Mucosa of stomach (tissue), 1 donor: ENCODE measurements around the gene CANT1.

ENCODE experiments used
- H3K27me3 ChIP-seq: one replicate; pipeline ENCODE4 v1.7.0; 2013; ENCODE audit warnings: mild to moderate bottlenecking, low read length; ENCODE audit not compliant: control insufficient read depth, insufficient read depth
- H3K36me3 ChIP-seq: one replicate; pipeline ENCODE4 v1.7.0; 2013; ENCODE audit warnings: low read length; ENCODE audit not compliant: control insufficient read depth, insufficient read depth
- H3K4me1 ChIP-seq: one replicate; pipeline ENCODE4 v1.7.0; 2013; ENCODE audit warnings: mild to moderate bottlenecking, low read length; ENCODE audit not compliant: control insufficient read depth, insufficient read depth
- H3K4me3 ChIP-seq: one replicate; pipeline ENCODE4 v1.7.0; 2013; ENCODE audit warnings: low read length
- H3K9ac ChIP-seq: one replicate; pipeline ENCODE4 v1.7.0; 2013; ENCODE audit warnings: mild to moderate bottlenecking, low read length, moderate library complexity
- H3K9me3 ChIP-seq: one replicate; pipeline ENCODE4 v1.7.0; 2013; ENCODE audit warnings: mild to moderate bottlenecking, low read length, moderate library complexity; ENCODE audit not compliant: control insufficient read depth
- donor health status: Pancreatic carcinoma.

The CANT1 gene

GRCh38 chr17:78993241-78993956 lies 16.2 kb downstream of the CANT1 start:
- Histone ChIP-seq H3K9ac (no peak overlapping the region), H3K27me3 (no peaks in the 10 kb centered on the region), H3K4me1 (peaks cover 61% of the 10 kb centered on the region), H3K36me3 (peaks cover 28% of the 10 kb centered on the region), H3K9me3 (no peaks in the 10 kb centered on the region), H3K4me3 (no peak overlapping the region)

- no peak overlapping the region for H3K9ac ChIP-seq
- no peak overlapping the region for H3K4me3 ChIP-seq
- H3K36me3 ChIP-seq = peaks cover 28% of the 10 kb centered on the region
- H3K4me1 ChIP-seq = peaks cover 61% of the 10 kb centered on the region
- no peaks in the 10 kb centered on the region for H3K9me3 ChIP-seq
- no peaks in the 10 kb centered on the region for H3K27me3 ChIP-seq
Observed at GRCh38 chr17:78992542-78993212, 16.9 kb downstream of the CANT1 start.

GRCh38 chr17:78991906-78992532 lies 17.5 kb downstream of the CANT1 start:
- Histone ChIP-seq H3K9me3 (no peaks in the 10 kb centered on the region), H3K36me3 (peaks cover 27% of the 10 kb centered on the region), H3K4me3 (no peak overlapping the region), H3K9ac (no peak overlapping the region), H3K27me3 (no peaks in the 10 kb centered on the region), H3K4me1 (peaks cover 61% of the 10 kb centered on the region)

- no peak overlapping the region for H3K9ac ChIP-seq
- H3K36me3 ChIP-seq = peaks cover 18% of the 10 kb centered on the region
- peaks cover 60% of the 10 kb centered on the region for H3K4me1 ChIP-seq
- H3K9me3 ChIP-seq = no peaks in the 10 kb centered on the region
- H3K4me3 ChIP-seq = no peak overlapping the region
- no peaks in the 10 kb centered on the region for H3K27me3 ChIP-seq
Observed at GRCh38 chr17:78991017-78991738, 18.4 kb downstream of the CANT1 start.

- peaks cover 60% of the 10 kb centered on the region for H3K4me1 ChIP-seq
Observed at GRCh38 chr17:78990349-78991016, 19.1 kb downstream of the CANT1 start.

GRCh38 chr17:78988152-78988551 lies 21.4 kb downstream of the CANT1 start:
- H3K9ac ChIP-seq = no peak overlapping the region
- H3K4me3 ChIP-seq = no peak overlapping the region
- no peaks in the 10 kb centered on the region for H3K27me3 ChIP-seq
- H3K9me3 ChIP-seq = no peaks in the 10 kb centered on the region
- H3K36me3 ChIP-seq = peaks cover 12% of the 10 kb centered on the region
- H3K4me1 ChIP-seq = peaks cover 37% of the 10 kb centered on the region

More at GRCh38 chr17:78990349-78991016, 19.1 kb downstream of the CANT1 start:
- no peaks in the 10 kb centered on the region for H3K9me3 ChIP-seq
- no peak overlapping the region for H3K4me3 ChIP-seq
- H3K36me3 ChIP-seq = peaks cover 18% of the 10 kb centered on the region
- H3K9ac ChIP-seq = no peak overlapping the region
- H3K27me3 ChIP-seq = no peaks in the 10 kb centered on the region

- Histone ChIP-seq H3K27me3 (no peaks in the 10 kb centered on the region), H3K9ac (peak overlapping the region; percentile 52), H3K4me3 (peak overlapping the region; percentile 23), H3K9me3 (no peaks in the 10 kb centered on the region), H3K4me1 (peaks cover 28% of the 10 kb centered on the region), H3K36me3 (peaks cover 8% of the 10 kb centered on the region)
Observed at GRCh38 chr17:78986649-78987328, 22.8 kb downstream of the CANT1 start.

GRCh38 chr17:78986048-78986648 lies 23.4 kb downstream of the CANT1 start:
- H3K27me3 ChIP-seq = no peaks in the 10 kb centered on the region
- H3K9me3 ChIP-seq = no peaks in the 10 kb centered on the region
- H3K9ac ChIP-seq = peak overlapping the region; percentile 52
- H3K36me3 ChIP-seq = peaks cover 2% of the 10 kb centered on the region
- H3K4me3 ChIP-seq = peak overlapping the region; percentile 23
- peaks cover 28% of the 10 kb centered on the region for H3K4me1 ChIP-seq

GRCh38 chr17:78985395-78985794 lies 24.2 kb downstream of the CANT1 start:
- peaks cover 29% of the 10 kb centered on the region for H3K4me1 ChIP-seq
- no peaks in the 10 kb centered on the region for H3K36me3 ChIP-seq
- H3K4me3 ChIP-seq = no peak overlapping the region
- no peaks in the 10 kb centered on the region for H3K27me3 ChIP-seq
- no peak overlapping the region for H3K9ac ChIP-seq
- H3K9me3 ChIP-seq = no peaks in the 10 kb centered on the region

- Histone ChIP-seq H3K4me3 (no peak overlapping the region), H3K36me3 (peaks cover 6% of the 10 kb centered on the region), H3K9me3 (no peaks in the 10 kb centered on the region), H3K9ac (no peak overlapping the region), H3K27me3 (no peaks in the 10 kb centered on the region), H3K4me1 (peaks cover 37% of the 10 kb centered on the region)
Observed at GRCh38 chr17:78981010-78981888, 28.3 kb downstream of the CANT1 start.
